Stomach (tissue), 9 donors: ENCODE results near the gene HVCN1. TPM values are rescaled to one million over a fixed set of nuclear protein-coding genes. Genes with fewer than 3 reads are reported as not detected.

ENCODE experiments used
- DNase-seq, 2 donors: peaks; one replicate each; pipeline versions ENCODE4 v3.0.0 to v3.0.0-alpha.2; 2013 to 2019
- H3K27ac ChIP-seq, 5 donors: fragments of 200-600 bp in 4 of 5; sonication (generic) in 4 of 5; one replicate each; pipeline ENCODE4 v1.5.1; 2013 to 2019; ENCODE audit warnings: mild to moderate bottlenecking in 1 of 5, moderate library complexity in 1 of 5
- H3K27me3 ChIP-seq, 3 donors: fragments of 200-600 bp; sonication (generic); one replicate each; pipeline ENCODE4 v1.5.1; 2017 to 2019; ENCODE audit warnings: mixed run types in 1 of 3
- H3K36me3 ChIP-seq, 4 donors: fragments of 200-600 bp; sonication (generic); 1 replicate in 3 of 4; 2 replicates in 1 of 4; pipeline ENCODE4 v1.5.1; 2016 to 2019
- H3K4me1 ChIP-seq, 4 donors: fragments of 200-600 bp; sonication (generic); one replicate each; pipeline ENCODE4 v1.5.1; 2016 to 2019
- H3K4me3 ChIP-seq, 4 donors: fragments of 200-600 bp; sonication (generic) in 3 of 4; one replicate each; pipeline ENCODE4 v1.5.1; 2016 to 2019; ENCODE audit warnings: mild to moderate bottlenecking in 1 of 4
- H3K9me3 ChIP-seq, 4 donors: fragments of 200-600 bp; sonication (generic); one replicate each; pipeline ENCODE4 v1.5.1; 2016 to 2019
- EP300 ChIP-seq: sonication (generic); formaldehyde crosslinking; IDR thresholded peaks from one replicate; pipeline ENCODE4 v1.6.1; 2017; ENCODE audit warnings: antibody characterized with exemption
- POLR2A ChIP-seq, 4 donors: fragments of 450-650 bp; IDR thresholded peaks; one replicate each; pipeline ENCODE4 v1.6.1; 2016; ENCODE audit warnings: antibody characterized with exemption in 4 of 4, control low read depth in 2 of 4, mild to moderate bottlenecking in 1 of 4, moderate library complexity in 1 of 4
- POLR2AphosphoS5 ChIP-seq, 3 donors: sonication (generic); formaldehyde crosslinking; IDR thresholded peaks; one replicate each; pipeline ENCODE4 v1.6.1; 2016; ENCODE audit warnings: antibody characterized with exemption in 3 of 3
- WGBS, 5 donors: extraction: QIAGEN DNeasy Blood & Tissue Kit in 3 of 5; methylation state at CpG; one replicate each; pipeline versions ENCODE4 v1.1.5 to v1.1.7; 2013 to 2018; 5-methylcytosine and 5-hydroxymethylcytosine counted together
- intact Hi-C: fragments of 100-400 bp; cut with DNase I; formaldehyde crosslinking; loops from one replicate; pipeline ENCODE4 v1.15.1; 2023; ENCODE audit warnings: low total_unique reads
- polyA plus RNA-seq, 3 donors: library from polyadenylated mRNA; stranded (reverse); fragments of 200-250 nt; gene quantifications; one replicate each; pipeline ENCODE4 v1.2.3, GENCODE V29; 2013
- total RNA-seq, 5 donors: library from RNA; depleted of rRNA; stranded (reverse); fragments of >200 nt; gene quantifications; one replicate each; pipeline versions ENCODE4 v1.1.0 to v1.2.3, GENCODE V29; 2014 to 2016
- TF ChIP-seq, protein P1 (sequence below), 7 experiments: fragments of 450-650 bp in 4 of 7; fragments of 200-600 bp in 3 of 7; sonication (generic) in 3 of 7; IDR thresholded peaks; one replicate each; pipeline ENCODE4 v1.5.1; 2016 to 2019; ENCODE audit warnings: antibody characterized with exemption in 7 of 7, control low read depth in 2 of 7, mild to moderate bottlenecking in 1 of 7
- donor health status: healthy with polysubstance abuse.
- donor health status: Bipolar disorder and iron deficiency.
- donor health status: healthy.

HVCN1 gene
- total and polyA plus RNA-seq, 8 donors: 1.3 to 7.0 (median 4.8) TPM; not detected in 2

DNA sequence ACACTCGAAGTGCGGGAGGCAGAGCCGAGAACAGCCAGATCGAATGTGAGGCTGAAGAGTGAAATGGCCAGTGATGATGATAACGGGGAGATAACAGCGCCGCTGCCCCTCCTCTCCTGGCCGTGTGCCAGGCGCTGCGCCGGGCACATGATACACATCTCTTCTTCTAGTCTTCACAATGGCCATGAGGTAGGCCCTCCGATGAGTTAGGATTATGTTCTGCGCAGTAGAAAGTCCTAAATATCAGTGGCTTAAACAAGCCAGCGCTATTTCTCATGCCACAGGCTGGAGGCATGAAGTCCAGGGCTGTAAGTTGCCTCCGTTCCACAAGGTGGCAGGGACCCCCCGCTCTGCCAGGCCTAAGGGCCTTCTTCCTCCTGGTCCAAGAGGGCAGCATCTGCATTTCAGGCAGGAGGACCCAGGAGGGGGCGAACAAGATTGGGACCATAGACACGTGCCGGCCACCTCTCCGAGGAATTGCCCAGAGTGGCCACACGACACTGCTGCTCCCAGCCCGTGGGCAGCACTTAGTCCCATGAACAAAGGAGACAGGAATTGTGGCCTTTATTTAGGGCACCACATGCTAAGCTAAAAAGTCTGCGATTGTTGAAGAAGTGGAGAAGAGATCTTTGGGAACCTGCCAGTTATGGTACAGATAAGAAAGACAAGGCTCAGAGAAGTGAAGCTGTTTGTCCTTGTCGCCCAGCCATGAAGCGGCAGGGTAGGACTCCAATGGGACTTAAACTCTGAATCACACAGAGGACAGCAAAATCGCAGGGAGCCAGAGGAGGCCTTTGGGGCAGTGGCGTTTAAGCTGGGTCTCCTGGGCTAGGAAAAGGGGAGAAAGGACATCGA, 10.9 kb upstream of the HVCN1 start:
- Histone ChIP-seq H3K4me3 (no peak overlapping the region), H3K27me3 (no peaks in the 10 kb centered on the region), H3K27ac (peak overlapping the region in 3 of 5 donors; percentile 50 to 73 (median 54)), H3K9me3 (no peaks in the 10 kb centered on the region), H3K36me3 (no peaks in the 10 kb centered on the region), H3K4me1 (peaks cover 6 to 25% (median 14%) of the 10 kb centered on the region in 4 donors)
- WGBS, 5 donors: 75 to 82% (median 78%) methylated on average over 24 to 28 of the region's 28 CpGs
- DNase-seq: no peak
- TF ChIP-seq POLR2A (IDR thresholded peaks at IDR 0.05): no peak
- TF ChIP-seq, protein P1, sequence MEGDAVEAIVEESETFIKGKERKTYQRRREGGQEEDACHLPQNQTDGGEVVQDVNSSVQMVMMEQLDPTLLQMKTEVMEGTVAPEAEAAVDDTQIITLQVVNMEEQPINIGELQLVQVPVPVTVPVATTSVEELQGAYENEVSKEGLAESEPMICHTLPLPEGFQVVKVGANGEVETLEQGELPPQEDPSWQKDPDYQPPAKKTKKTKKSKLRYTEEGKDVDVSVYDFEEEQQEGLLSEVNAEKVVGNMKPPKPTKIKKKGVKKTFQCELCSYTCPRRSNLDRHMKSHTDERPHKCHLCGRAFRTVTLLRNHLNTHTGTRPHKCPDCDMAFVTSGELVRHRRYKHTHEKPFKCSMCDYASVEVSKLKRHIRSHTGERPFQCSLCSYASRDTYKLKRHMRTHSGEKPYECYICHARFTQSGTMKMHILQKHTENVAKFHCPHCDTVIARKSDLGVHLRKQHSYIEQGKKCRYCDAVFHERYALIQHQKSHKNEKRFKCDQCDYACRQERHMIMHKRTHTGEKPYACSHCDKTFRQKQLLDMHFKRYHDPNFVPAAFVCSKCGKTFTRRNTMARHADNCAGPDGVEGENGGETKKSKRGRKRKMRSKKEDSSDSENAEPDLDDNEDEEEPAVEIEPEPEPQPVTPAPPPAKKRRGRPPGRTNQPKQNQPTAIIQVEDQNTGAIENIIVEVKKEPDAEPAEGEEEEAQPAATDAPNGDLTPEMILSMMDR (IDR thresholded peaks at IDR 0.05): no peak
- TF ChIP-seq EP300: no peak
- no peak for TF ChIP-seq POLR2AphosphoS5 (IDR thresholded peaks at IDR 0.05)
- intact Hi-C loops: loop anchor here (10.0 kb wide), 2 partner anchors 85 to 125 kb away; partner anchors contain the start of gene TCTN1

DNA sequence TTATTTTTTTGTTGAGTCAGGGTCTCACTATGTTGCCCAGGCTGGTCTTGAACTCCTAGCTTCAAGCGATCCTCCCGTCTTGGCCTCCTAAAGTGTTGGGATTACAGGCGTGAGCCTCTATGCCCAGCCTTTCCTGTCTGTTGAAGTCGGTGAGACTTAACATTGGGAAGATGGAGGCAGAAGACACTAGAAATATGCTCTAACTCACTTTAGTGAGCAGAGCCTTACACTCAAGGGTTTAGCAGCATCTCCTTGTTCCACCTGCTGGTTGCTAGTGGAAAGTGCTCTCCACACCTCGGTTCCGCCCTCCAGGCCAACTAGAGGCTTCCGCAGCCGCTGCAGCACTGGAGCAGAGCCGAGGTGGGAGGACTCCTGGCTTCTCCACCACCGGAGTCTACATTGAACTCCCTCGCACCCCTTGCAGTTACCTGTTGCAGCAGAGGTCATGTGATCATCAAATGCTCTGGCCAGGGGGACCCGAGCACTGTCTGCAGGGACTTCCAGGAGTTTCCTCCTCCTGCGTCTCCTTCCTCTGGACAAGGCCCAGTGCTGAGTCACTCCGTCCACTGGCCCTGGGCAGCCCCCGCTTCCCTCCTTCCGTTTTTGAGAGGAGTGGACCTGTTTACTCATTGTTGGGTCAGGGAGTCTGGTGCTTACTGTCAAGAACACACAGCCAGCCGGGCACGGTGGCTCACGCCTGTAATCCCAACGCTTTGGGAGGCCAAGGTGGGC, 9.4 kb upstream of the HVCN1 start:
- intact Hi-C loops: loop anchor here (10.0 kb wide), 1 partner anchor 84 kb away; the partner anchor contains the start of gene TCTN1
- Histone ChIP-seq H3K4me3 (peak overlapping the region; percentile 15 to 32 (median 22)), H3K4me1 (peaks cover 6 to 37% (median 14%) of the 10 kb centered on the region in 4 donors), H3K9me3 (no peaks in the 10 kb centered on the region), H3K27me3 (no peaks in the 10 kb centered on the region), H3K36me3 (no peaks in the 10 kb centered on the region), H3K27ac (peak overlapping the region; percentile 7 to 73 (median 53))
- TF ChIP-seq POLR2AphosphoS5 (IDR thresholded peaks at IDR 0.05) (peak in 2 of 3 donors; percentile 22 to 37), POLR2A (IDR thresholded peaks at IDR 0.05) (no peak), EP300 (no peak)
- TF ChIP-seq, protein P1 (IDR thresholded peaks at IDR 0.05): peak in 5 of 7 experiments; percentile 54 to 79 (median 68)
- peak; percentile 81 to 92 for DNase-seq
- WGBS, 5 donors: 24 to 39% (median 33%) methylated on average over 18 to 20 of the region's 20 CpGs

DNA sequence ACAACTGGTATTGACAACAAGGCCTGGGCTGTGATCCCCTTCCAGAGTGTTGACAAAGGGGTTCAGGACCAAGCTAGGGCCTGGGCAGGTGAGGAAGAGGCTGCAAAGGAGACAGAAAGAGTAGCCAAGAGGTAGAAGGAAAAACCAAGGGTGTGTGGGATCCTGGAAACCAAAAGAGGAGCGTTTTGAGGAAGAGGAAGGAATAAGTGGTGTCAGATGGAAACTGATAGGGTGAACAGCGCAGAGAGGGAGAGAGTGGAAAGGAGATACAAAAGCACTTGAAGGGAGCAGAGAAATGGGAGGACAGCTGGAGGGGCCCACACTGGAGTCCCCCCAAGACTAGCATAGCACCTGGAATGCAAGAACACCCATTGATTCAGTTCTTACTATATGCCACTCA, 8.3 kb upstream of the HVCN1 start:
- H3K27ac ChIP-seq: no peak overlapping the region
- no peaks in the 10 kb centered on the region for H3K27me3 ChIP-seq
- no peaks in the 10 kb centered on the region for H3K36me3 ChIP-seq
- H3K9me3 ChIP-seq: no peaks in the 10 kb centered on the region
- peaks cover 6 to 43% (median 14%) of the 10 kb centered on the region in 4 donors for H3K4me1 ChIP-seq
- 71 to 92% (median 90%) methylated on average over 2 of the region's 2 CpGs for WGBS, 5 donors
- intact Hi-C loops: loop anchor here (10.0 kb wide), 1 partner anchor 82 kb away; the partner anchor contains the start of gene TCTN1
- DNase-seq: no peak
- no peak overlapping the region for H3K4me3 ChIP-seq
- no peak for TF ChIP-seq POLR2AphosphoS5 (IDR thresholded peaks at IDR 0.05)
- no peak for TF ChIP-seq EP300
- TF ChIP-seq, protein P1 (IDR thresholded peaks at IDR 0.05): no peak
- TF ChIP-seq POLR2A (IDR thresholded peaks at IDR 0.05): no peak

- intact Hi-C loops: loop anchor here (10.0 kb wide), 1 partner anchor 81 kb away; the partner anchor contains the start of gene TCTN1
- H3K9me3 ChIP-seq: no peaks in the 10 kb centered on the region
- no peak overlapping the region for H3K4me3 ChIP-seq
- H3K36me3 ChIP-seq: no peaks in the 10 kb centered on the region
- H3K27ac ChIP-seq: no peak overlapping the region
- H3K27me3 ChIP-seq: no peaks in the 10 kb centered on the region
- H3K4me1 ChIP-seq: peaks cover 6 to 43% (median 14%) of the 10 kb centered on the region in 4 donors
- TF ChIP-seq POLR2AphosphoS5 (IDR thresholded peaks at IDR 0.05) (no peak), POLR2A (IDR thresholded peaks at IDR 0.05) (no peak), EP300 (no peak)
- TF ChIP-seq, protein P1 (IDR thresholded peaks at IDR 0.05): no peak
- DNase-seq: no peak
- 40 to 74% (median 61%) methylated on average over 3 of the region's 3 CpGs for WGBS, 5 donors
These were observed 7.4 kb upstream of the HVCN1 start for GRCh38 chr12:110696283-110696682.
